Esophagus muscularis mucosa (tissue), 4 donors: Measurements from ENCODE around the gene NLRC3.

Source experiments
- EP300 ChIP-seq: sonication (generic); formaldehyde crosslinking; IDR thresholded peaks from one replicate; pipeline ENCODE4 v1.6.1; 2017; ENCODE audit warnings: antibody characterized with exemption
- POLR2A ChIP-seq: fragments of 450-650 bp; IDR thresholded peaks from one replicate; pipeline ENCODE4 v1.6.1; 2017; ENCODE audit warnings: antibody characterized with exemption, moderate library complexity, mild to moderate bottlenecking, low read depth
- POLR2AphosphoS5 ChIP-seq, 2 donors: sonication (generic); formaldehyde crosslinking; IDR thresholded peaks; one replicate each; pipeline ENCODE4 v1.6.1; 2017; ENCODE audit warnings: antibody characterized with exemption in 2 of 2
- TF ChIP-seq, protein P1 (sequence below), 3 experiments: fragments of 200-600 bp in 2 of 3; fragments of 450-650 bp in 1 of 3; sonication (generic) in 2 of 3; IDR thresholded peaks; one replicate each; pipeline ENCODE4 v1.5.1; 2017 to 2019; ENCODE audit warnings: antibody characterized with exemption in 3 of 3, mild to moderate bottlenecking in 2 of 3, moderate library complexity in 1 of 3

DNA sequence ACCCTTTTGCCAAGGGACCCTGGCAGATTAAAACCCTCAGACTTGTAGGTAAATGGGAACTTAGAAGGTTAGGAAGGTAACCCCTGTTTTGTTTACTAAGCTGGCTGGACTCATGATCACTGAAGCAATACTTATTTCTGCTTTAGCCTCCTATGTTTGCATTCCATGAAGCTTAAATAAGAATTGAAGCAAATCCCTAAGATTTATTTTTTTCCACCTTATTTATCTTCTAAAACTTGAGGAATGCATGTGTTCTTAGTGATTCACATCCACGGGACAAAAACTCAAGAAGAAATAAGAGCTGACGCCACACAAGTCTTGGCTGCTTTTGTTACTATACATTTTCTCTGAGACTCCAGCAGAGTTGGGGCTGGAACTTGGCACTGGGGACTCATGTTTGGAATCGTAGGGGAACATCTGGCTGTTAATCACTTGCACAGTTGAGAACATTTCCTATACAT, 40.9 kb downstream of the NLRC3 start:
- TF ChIP-seq, protein P1, sequence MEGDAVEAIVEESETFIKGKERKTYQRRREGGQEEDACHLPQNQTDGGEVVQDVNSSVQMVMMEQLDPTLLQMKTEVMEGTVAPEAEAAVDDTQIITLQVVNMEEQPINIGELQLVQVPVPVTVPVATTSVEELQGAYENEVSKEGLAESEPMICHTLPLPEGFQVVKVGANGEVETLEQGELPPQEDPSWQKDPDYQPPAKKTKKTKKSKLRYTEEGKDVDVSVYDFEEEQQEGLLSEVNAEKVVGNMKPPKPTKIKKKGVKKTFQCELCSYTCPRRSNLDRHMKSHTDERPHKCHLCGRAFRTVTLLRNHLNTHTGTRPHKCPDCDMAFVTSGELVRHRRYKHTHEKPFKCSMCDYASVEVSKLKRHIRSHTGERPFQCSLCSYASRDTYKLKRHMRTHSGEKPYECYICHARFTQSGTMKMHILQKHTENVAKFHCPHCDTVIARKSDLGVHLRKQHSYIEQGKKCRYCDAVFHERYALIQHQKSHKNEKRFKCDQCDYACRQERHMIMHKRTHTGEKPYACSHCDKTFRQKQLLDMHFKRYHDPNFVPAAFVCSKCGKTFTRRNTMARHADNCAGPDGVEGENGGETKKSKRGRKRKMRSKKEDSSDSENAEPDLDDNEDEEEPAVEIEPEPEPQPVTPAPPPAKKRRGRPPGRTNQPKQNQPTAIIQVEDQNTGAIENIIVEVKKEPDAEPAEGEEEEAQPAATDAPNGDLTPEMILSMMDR (IDR thresholded peaks at IDR 0.05) = no peak
- TF ChIP-seq POLR2A (no peak), EP300 (no peak), POLR2AphosphoS5 (IDR thresholded peaks at IDR 0.05) (no peak)
